ENCODE data around the gene RNASEH2C.
"Not testable (repeated sequence)": the region's sequence is repeated elsewhere in the genome, so short reads cannot be mapped to it uniquely, and the experiment has no call there.

DNA sequence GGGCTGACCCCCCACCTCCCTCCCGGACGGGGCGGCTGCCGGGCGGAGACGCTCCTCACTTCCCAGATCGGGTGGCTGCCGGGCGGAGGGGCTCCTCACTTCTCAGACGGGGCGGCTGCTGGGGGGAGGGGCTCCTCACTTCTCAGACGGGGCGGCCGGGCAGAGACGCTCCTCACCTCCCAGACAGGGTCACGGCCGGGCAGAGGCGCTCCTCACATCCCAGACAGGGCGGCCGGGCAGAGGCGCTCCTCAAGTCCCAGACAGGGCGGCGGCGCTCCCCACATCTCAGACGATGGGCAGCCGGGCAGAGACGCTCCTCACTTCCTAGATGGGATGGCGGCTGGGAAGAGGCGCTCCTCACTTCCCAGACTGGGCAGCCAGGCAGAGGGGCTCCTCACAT, 42.2 kb upstream of the RNASEH2C start:
- TF ChIP-seq, protein P1, sequence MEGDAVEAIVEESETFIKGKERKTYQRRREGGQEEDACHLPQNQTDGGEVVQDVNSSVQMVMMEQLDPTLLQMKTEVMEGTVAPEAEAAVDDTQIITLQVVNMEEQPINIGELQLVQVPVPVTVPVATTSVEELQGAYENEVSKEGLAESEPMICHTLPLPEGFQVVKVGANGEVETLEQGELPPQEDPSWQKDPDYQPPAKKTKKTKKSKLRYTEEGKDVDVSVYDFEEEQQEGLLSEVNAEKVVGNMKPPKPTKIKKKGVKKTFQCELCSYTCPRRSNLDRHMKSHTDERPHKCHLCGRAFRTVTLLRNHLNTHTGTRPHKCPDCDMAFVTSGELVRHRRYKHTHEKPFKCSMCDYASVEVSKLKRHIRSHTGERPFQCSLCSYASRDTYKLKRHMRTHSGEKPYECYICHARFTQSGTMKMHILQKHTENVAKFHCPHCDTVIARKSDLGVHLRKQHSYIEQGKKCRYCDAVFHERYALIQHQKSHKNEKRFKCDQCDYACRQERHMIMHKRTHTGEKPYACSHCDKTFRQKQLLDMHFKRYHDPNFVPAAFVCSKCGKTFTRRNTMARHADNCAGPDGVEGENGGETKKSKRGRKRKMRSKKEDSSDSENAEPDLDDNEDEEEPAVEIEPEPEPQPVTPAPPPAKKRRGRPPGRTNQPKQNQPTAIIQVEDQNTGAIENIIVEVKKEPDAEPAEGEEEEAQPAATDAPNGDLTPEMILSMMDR (IDR thresholded peaks at IDR 0.05), result not testable (repeated sequence)
- TF ChIP-seq POLR2A (IDR thresholded peaks at IDR 0.05), result not testable (repeated sequence)

Data from adrenal gland (tissue), 5 donors.